ENCODE results near the gene FRMD1. TPM values are rescaled to one million over a fixed set of nuclear protein-coding genes. Genes with fewer than 3 reads are reported as not detected.

FRMD1 gene
- total RNA-seq, 1 experiment from 2014 or later = 0.57 TPM

- POLR2A ChIA-PET = no interaction called here
- DNase-seq (ENCODE audit: low spot score) = no peak
- Mint-ChIP-seq H3K36me3 (peaks cover 13% of the 10 kb centered on the region), H3K4me3 (no peak overlapping the region), H3K27ac (no peak overlapping the region), H3K27me3 (ENCODE audit: low read depth) (no peaks in the 10 kb centered on the region), H3K4me1 (peaks cover 6% of the 10 kb centered on the region), H3K9me3 (peaks cover 52% of the 10 kb centered on the region)
- ATAC-seq = no peak
- CTCF ChIA-PET = no interaction called here
- TF ChIP-seq ELF4 (CRISPR knock-in tag; IDR thresholded peaks at IDR 0.05; ENCODE audit: low read depth) = no peak
- TF ChIP-seq ZNF671 (CRISPR knock-in tag; IDR thresholded peaks at IDR 0.05) = no peak
- TF ChIP-seq SMAD4 (CRISPR knock-in tag; IDR thresholded peaks at IDR 0.05) = no peak
- TF ChIP-seq ESRRA (CRISPR knock-in tag; IDR thresholded peaks at IDR 0.05; ENCODE audit: borderline replicate concordance) = no peak
- no peak for TF ChIP-seq TP53 (CRISPR knock-in tag; IDR thresholded peaks at IDR 0.05)
- TF ChIP-seq ATF2 (CRISPR knock-in tag; IDR thresholded peaks at IDR 0.05; ENCODE audit: borderline replicate concordance, low read depth) = no peak
- no peak for TF ChIP-seq USF1 (CRISPR knock-in tag; IDR thresholded peaks at IDR 0.05)
- TF ChIP-seq RORB (CRISPR knock-in tag; IDR thresholded peaks at IDR 0.05) = no peak
- TF ChIP-seq E2F1 (CRISPR knock-in tag; IDR thresholded peaks at IDR 0.05) = no peak
These were observed 73.2 kb downstream of the FRMD1 start for GRCh38 chr6:168005796-168006195.

GRCh38 chr6:168004945-168005344 lies 74.1 kb downstream of the FRMD1 start:
- no peak overlapping the region for H3K4me3 Mint-ChIP-seq
- POLR2A ChIA-PET = no interaction called here
- no peak for DNase-seq (ENCODE audit: low spot score)
- CTCF ChIA-PET = no interaction called here
- peaks cover 6% of the 10 kb centered on the region for H3K4me1 Mint-ChIP-seq
- H3K9me3 Mint-ChIP-seq = peaks cover 45% of the 10 kb centered on the region
- no peaks in the 10 kb centered on the region for H3K27me3 Mint-ChIP-seq (ENCODE audit: low read depth)
- TF ChIP-seq KAT7 (CRISPR knock-in tag; IDR thresholded peaks at IDR 0.05; ENCODE audit: borderline replicate concordance) (no peak), CBFB (CRISPR knock-in tag; IDR thresholded peaks at IDR 0.05; ENCODE audit: low read depth) (no peak), PRDM15 (CRISPR knock-in tag; IDR thresholded peaks at IDR 0.05) (no peak), USF1 (CRISPR knock-in tag; IDR thresholded peaks at IDR 0.05) (no peak), FOXK1 (CRISPR knock-in tag; IDR thresholded peaks at IDR 0.05) (no peak), ZNF232 (CRISPR knock-in tag; IDR thresholded peaks at IDR 0.05) (no peak), AFF4 (CRISPR knock-in tag; IDR thresholded peaks at IDR 0.05; ENCODE audit: borderline replicate concordance) (no peak), RELA (CRISPR knock-in tag; IDR thresholded peaks at IDR 0.05; ENCODE audit: borderline replicate concordance) (no peak), GTF2I (CRISPR knock-in tag; conservative IDR thresholded peaks at IDR 0.05) (no peak), ETV6 (CRISPR knock-in tag; IDR thresholded peaks at IDR 0.05) (no peak), ZNF416 (CRISPR knock-in tag; IDR thresholded peaks at IDR 0.05) (no peak), RORB (CRISPR knock-in tag; IDR thresholded peaks at IDR 0.05) (no peak), IRF2 (CRISPR knock-in tag; IDR thresholded peaks at IDR 0.05; ENCODE audit: borderline replicate concordance, low read depth) (no peak), SMAD3 (CRISPR knock-in tag; IDR thresholded peaks at IDR 0.05; ENCODE audit: borderline replicate concordance) (no peak), ZNF138 (CRISPR knock-in tag; conservative IDR thresholded peaks at IDR 0.05) (no peak)
- peaks cover 9% of the 10 kb centered on the region; the same call in 1 of the 2 replicates for H3K36me3 Mint-ChIP-seq
- H3K27ac Mint-ChIP-seq = no peak overlapping the region; the same call in 1 of the 2 replicates
- ATAC-seq = no peak
